Choroid plexus epithelial cell (primary cell): ENCODE results near the gene P4HA3.
A peak's percentile ranks its signal among the peaks of the same experiment; 100 is the strongest.

Experiments
- DNase-seq: peaks from one replicate; pipeline ENCODE4 v3.0.0-alpha.2; 2010; ENCODE audit warnings: low read depth
- H3K4me3 ChIP-seq: 2 replicates; pipeline ENCODE4 v1.5.1; 2011; ENCODE audit warnings: low read depth, mild to moderate bottlenecking, control low read depth, low read length, moderate library complexity
- TF ChIP-seq, protein P1 (sequence below): conservative IDR thresholded peaks from 2 replicates; pipeline ENCODE4 v1.5.1; 2011; ENCODE audit warnings: low read depth, mild to moderate bottlenecking, control low read depth, inconsistent platforms, low read length, moderate library complexity

P4HA3 gene

DNA sequence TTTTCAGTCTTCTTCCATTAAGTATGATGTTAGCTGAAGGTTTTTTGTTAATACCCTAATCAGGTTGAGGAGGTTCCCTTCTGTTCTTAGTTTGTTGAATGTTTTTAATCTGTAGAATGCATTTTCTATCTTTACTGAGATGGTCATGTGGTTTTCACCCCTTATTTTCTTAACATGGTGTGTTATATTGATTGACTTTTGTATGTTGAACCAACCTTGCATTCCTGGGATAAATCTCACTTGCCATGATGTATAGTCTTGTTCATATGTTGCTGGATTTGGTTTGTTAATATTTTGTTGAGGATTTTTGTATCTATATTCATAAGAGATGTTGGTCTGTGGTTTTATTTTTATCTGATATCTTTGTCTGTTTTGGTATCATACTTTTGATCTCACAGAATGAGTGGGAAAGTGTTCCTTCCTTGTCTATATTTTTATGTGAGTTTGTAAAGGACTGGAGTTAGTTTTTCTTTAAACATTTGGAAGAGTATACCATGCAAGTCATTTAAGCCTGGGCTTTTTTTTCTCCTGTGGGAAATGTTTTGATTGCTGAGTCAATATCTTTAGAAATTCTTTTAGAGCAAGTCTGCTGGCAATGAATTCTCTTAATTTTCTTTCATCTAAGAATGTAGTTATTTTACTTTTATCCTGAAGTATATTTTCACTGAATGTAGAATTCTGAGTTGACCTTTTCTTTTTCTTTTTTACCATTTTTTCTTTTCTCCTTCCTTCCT lies 5.5 kb upstream of the P4HA3 start:
- H3K4me3 ChIP-seq, result no peak overlapping the region
- peak; percentile 51 for DNase-seq
- TF ChIP-seq, protein P1, sequence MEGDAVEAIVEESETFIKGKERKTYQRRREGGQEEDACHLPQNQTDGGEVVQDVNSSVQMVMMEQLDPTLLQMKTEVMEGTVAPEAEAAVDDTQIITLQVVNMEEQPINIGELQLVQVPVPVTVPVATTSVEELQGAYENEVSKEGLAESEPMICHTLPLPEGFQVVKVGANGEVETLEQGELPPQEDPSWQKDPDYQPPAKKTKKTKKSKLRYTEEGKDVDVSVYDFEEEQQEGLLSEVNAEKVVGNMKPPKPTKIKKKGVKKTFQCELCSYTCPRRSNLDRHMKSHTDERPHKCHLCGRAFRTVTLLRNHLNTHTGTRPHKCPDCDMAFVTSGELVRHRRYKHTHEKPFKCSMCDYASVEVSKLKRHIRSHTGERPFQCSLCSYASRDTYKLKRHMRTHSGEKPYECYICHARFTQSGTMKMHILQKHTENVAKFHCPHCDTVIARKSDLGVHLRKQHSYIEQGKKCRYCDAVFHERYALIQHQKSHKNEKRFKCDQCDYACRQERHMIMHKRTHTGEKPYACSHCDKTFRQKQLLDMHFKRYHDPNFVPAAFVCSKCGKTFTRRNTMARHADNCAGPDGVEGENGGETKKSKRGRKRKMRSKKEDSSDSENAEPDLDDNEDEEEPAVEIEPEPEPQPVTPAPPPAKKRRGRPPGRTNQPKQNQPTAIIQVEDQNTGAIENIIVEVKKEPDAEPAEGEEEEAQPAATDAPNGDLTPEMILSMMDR, result no peak

DNA sequence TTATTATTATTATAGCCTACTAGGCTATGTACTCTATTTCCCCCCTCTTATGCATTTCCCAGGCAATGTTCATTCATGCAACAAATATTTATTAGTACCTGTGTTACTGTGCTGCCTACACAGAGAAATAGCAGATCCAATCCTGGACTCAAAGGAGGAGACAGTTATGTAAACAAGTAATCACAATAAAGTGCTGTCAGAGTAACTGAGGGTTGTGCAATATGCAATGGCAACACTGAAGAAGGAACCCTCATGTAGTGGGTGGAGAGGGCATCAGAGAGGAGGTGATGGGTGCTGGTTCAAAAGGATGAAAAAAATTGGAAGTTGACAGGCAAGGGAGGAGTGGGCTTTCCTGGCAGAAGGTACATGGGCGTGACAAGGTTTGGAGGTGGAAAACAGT lies 886 bp upstream of the P4HA3 start:
- TF ChIP-seq, protein P1, result no peak
- no peak for DNase-seq

DNA sequence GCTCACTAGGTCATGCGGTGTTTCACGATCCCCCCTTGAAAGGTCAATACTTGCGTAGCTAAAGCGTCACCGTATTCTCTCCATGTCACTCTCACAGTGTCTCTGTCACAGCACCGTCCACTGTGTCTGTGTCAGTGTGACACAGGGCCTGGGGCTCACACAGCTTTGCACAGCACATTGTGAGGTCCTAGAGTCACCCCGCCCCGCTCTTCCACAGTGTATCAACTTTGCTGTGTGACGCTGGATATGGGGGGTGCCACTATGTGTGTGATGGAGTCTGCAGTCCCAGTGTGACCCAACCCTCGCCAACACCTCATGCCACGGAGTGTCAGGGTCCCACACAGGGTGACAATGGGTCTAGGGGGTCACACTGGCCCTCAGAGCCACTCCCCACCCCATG lies 583 bp downstream of the P4HA3 start:
- TF ChIP-seq, protein P1, result no peak
- peak overlapping the region; percentile 67 for H3K4me3 ChIP-seq
- no peak for DNase-seq

More for the DNA sequence above, 886 bp upstream of the P4HA3 start:
- H3K4me3 ChIP-seq, result no peak overlapping the region

DNA sequence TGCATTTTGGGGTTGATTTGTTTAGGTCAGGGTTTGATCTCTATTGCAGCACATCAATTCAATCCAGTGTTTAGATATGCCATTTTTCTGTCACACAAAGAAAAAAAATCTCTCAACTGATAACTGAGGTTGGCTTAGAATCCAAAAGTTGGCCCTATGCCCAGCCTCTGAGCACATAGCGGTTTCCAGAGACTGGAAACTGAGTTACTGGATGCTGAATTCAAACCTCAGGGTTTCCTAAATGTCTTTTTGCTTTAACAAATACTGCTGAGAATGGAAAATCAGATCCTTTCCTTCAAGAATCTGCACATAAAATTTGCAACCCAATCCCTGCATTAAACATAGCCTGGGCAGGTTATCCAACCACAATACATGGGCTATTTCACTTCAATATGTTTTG lies 4.0 kb downstream of the P4HA3 start:
- no peak overlapping the region for H3K4me3 ChIP-seq
- TF ChIP-seq, protein P1, result no peak
- DNase-seq, result peak; percentile 85

DNA sequence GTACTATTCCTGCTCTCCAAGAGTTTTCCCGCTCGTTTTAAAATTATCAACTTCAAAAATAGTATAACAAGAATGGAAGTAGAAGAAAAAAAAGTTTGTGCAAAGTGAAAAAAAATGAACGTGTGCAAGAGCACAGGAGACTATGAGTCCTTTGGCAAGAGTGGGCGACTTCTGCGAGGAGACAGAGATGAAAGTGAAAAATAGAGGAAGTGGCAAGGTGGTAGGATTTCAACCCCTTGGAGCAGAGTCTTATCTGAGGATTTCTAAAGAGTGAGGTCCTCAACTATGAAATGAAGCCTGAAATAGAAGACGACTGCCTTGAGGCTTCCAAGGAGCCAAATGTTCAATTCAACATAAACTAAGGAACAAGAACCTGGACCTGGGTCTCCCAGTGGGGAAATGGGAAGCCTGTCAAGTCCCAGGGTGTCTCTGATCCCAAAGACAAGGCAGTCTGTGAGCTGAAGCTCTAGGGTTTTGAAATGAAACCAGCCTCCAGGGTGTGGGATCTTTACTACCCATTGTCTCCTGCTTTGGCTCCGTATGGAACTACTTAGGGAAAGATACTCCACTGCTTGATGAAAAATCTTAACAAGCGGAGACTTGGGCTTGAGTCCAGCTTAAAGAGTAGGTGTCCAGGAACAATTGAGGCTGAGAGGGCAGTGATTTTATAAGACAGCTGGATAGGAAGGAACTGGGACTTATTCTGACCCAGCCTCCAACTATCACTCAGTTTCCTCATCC lies 4.8 kb downstream of the P4HA3 start:
- no peak for DNase-seq
- TF ChIP-seq, protein P1, result no peak
- no peak overlapping the region for H3K4me3 ChIP-seq

DNA sequence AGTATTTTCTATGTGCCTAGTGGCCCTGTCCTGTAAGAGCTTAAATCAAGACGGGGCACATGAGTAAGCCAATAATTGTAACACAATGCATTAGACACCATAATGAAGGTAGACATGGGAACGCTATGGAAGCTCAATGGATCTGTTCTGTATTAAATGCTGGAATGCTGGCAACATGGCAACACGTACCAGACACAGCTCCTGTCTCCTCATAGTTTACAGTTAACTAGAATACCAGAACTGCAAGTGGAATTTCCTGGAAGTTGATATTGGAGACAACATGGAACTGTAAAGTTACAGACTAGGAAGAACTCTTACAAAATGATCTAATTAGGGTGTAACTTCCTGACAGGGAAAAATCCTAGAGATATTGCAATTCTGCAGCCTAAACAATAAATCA lies 12.4 kb downstream of the P4HA3 start:
- DNase-seq, result no peak
- TF ChIP-seq, protein P1, result no peak
- H3K4me3 ChIP-seq, result no peak overlapping the region
